HCT116 (cell line): ENCODE results near the gene RCOR1. TPM values are rescaled to one million over a fixed set of nuclear protein-coding genes. Genes with fewer than 3 reads are reported as not detected.

Experiments used
- ATAC-seq: fragments of 200-7000 bp; cut with Tn5 transposase; 2 replicates; pipeline ENCODE4 v1.9.1; 2020; ENCODE audit warnings: mild to moderate bottlenecking, moderate library complexity
- BruUV-seq: library from RNA; stranded (reverse); fragments of 400-500 nt; replicated peaks from 2 replicates; lab custom pipeline; 2021; lab: Mats Ljungman, UMichigan
- CTCF ChIA-PET: fragments of 300-600 bp; sonication (Branson Sonifier 250); formaldehyde crosslinking; loops from one replicate; lab custom pipeline; 2021; ENCODE audit warnings: antibody characterized with exemption; lab: Charles Lee
- POLR2A ChIA-PET: fragments of 300-600, 350-600 bp; sonication (Branson Sonifier 250); formaldehyde crosslinking; loops from one replicate; lab custom pipeline; 2021; ENCODE audit warnings: antibody characterized with exemption; lab: Charles Lee
- RAD21 ChIA-PET, 2 experiments: fragments of 300-600 bp; sonication (Branson Sonifier 250); formaldehyde crosslinking; loops; one replicate each; lab custom pipeline; 2023; ENCODE audit warnings: low total read pairs in 2 of 2; ENCODE audit not compliant: uncharacterized antibody in 2 of 2, unreplicated experiment in 2 of 2, low non-redundant PET in 1 of 2; lab: Charles Lee
- DNase-seq: peaks from one replicate; pipeline ENCODE4 v3.0.0-alpha.2; 2010; ENCODE audit warnings: low read depth, low spot score
- H2AFZ ChIP-seq: fragments of 200-600 bp; shearing (Covaris generic), sonication (generic); 2 replicates; pipeline ENCODE4 v1.6.1; 2017; ENCODE audit warnings: low read depth, mixed run types, mixed read lengths, antibody characterized with exemption, low read length; ENCODE audit not compliant: poor library complexity, severe bottlenecking
- H3K27ac ChIP-seq: 2 replicates; pipeline ENCODE4 v1.5.1; 2012; ENCODE audit warnings: low read depth, low read length
- H3K27me3 ChIP-seq: fragments of 200-600 bp; sonication (generic); 2 replicates; pipeline ENCODE4 v1.6.1; 2016; ENCODE audit warnings: mixed run types, low read length, mixed read lengths; ENCODE audit not compliant: insufficient read depth
- H3K36me3 ChIP-seq, 2 experiments: fragments of 200-500 bp in 1 of 2; fragments of 200-600 bp in 1 of 2; sonication (Bioruptor generic) in 1 of 2; sonication (generic) in 1 of 2; 2 replicates each; pipeline versions ENCODE4 v1.5.1 to v1.6.1; 2014 to 2016; ENCODE audit warnings: low read length in 2 of 2, inconsistent platforms in 1 of 2, mixed read lengths in 1 of 2, mixed run types in 1 of 2; ENCODE audit not compliant: insufficient read depth in 2 of 2, control insufficient read depth in 1 of 2
- H3K4me1 ChIP-seq, 2 experiments: fragments of 200-600 bp in 1 of 2; sonication (generic) in 1 of 2; 2 replicates each; pipeline versions ENCODE4 v1.5.1 to v1.6.1; 2012 to 2017; ENCODE audit warnings: low read length in 2 of 2, inconsistent platforms in 1 of 2, mild to moderate bottlenecking in 1 of 2, mixed read lengths in 1 of 2, mixed run types in 1 of 2, moderate library complexity in 1 of 2; ENCODE audit not compliant: insufficient read depth in 2 of 2, control insufficient read depth in 1 of 2
- H3K4me2 ChIP-seq: fragments of 200-600 bp; sonication (generic); 2 replicates; pipeline ENCODE4 v1.6.1; 2017; ENCODE audit warnings: mixed run types, low read length, mixed read lengths
- H3K4me3 ChIP-seq, 2 experiments: fragments of 200-600 bp in 1 of 2; sonication (generic) in 1 of 2; replicated peaks in 1 of 2; 2 replicates each; pipeline ENCODE4 v1.5.1; 2011 to 2016; ENCODE audit warnings: low read length in 2 of 2, control low read depth in 1 of 2, low read depth in 1 of 2, mild to moderate bottlenecking in 1 of 2, mixed read lengths in 1 of 2, mixed run types in 1 of 2
- H3K79me2 ChIP-seq: fragments of 200-600 bp; sonication (generic); 2 replicates; pipeline ENCODE4 v1.6.1; 2017; ENCODE audit warnings: mild to moderate bottlenecking, mixed run types, low read length, moderate library complexity, mixed read lengths; ENCODE audit not compliant: insufficient read depth
- H3K9ac ChIP-seq: fragments of 200-600 bp; sonication (generic); 2 replicates; pipeline ENCODE4 v1.6.1; 2016; ENCODE audit warnings: low read length, mixed read lengths
- H3K9me2 ChIP-seq: fragments of 200-600 bp; sonication (generic), shearing (Covaris generic); 2 replicates; pipeline ENCODE4 v1.6.1; 2017; ENCODE audit warnings: mixed run types, mild to moderate bottlenecking, moderate library complexity; ENCODE audit not compliant: insufficient read depth
- H3K9me3 ChIP-seq, 2 experiments: fragments of 200-500 bp in 1 of 2; fragments of 200-600 bp in 1 of 2; sonication (Bioruptor generic) in 1 of 2; sonication (generic) in 1 of 2; 2 replicates each; pipeline ENCODE4 v1.6.1; 2014 to 2017; ENCODE audit warnings: low read length in 2 of 2, mixed read lengths in 2 of 2, inconsistent platforms in 1 of 2, low read depth in 1 of 2, mild to moderate bottlenecking in 1 of 2, mixed run types in 1 of 2, moderate library complexity in 1 of 2; ENCODE audit not compliant: control insufficient read depth in 1 of 2, insufficient read depth in 1 of 2
- H4K20me1 ChIP-seq: fragments of 200-600 bp; sonication (generic), shearing (Covaris generic); 2 replicates; pipeline ENCODE4 v1.6.1; 2017; ENCODE audit warnings: mixed run types, mild to moderate bottlenecking, moderate library complexity; ENCODE audit not compliant: insufficient read depth
- CBX3 ChIP-seq: IDR thresholded peaks from 2 replicates; pipeline ENCODE4 v1.6.1; 2012; ENCODE audit warnings: low read depth
- CEBPB ChIP-seq: IDR thresholded peaks from 2 replicates; pipeline ENCODE4 v1.6.1; 2012; ENCODE audit warnings: low read depth
- CTCF ChIP-seq, 3 experiments: fragments of 200-600 bp in 1 of 3; sonication (generic) in 1 of 3; IDR thresholded peaks in 2 of 3; conservative IDR thresholded peaks in 1 of 3; 2 replicates each; pipeline ENCODE4 v1.5.1; 2012 to 2017; ENCODE audit warnings: low read depth in 2 of 3, low read length in 2 of 3, antibody characterized with exemption in 1 of 3, borderline replicate concordance in 1 of 3, control low read depth in 1 of 3, mild to moderate bottlenecking in 1 of 3, mixed read lengths in 1 of 3, mixed run types in 1 of 3, moderate library complexity in 1 of 3; ENCODE audit not compliant: insufficient read depth in 1 of 3
- ELF1 ChIP-seq: IDR thresholded peaks from 2 replicates; pipeline ENCODE4 v1.6.1; 2012; ENCODE audit warnings: low read depth, borderline replicate concordance
- EZH2 ChIP-seq: fragments of 200-600 bp; sonication (generic); IDR thresholded peaks from 2 replicates; pipeline ENCODE4 v1.6.1; 2017; ENCODE audit warnings: antibody characterized with exemption, mixed run types
- POLR2A ChIP-seq: IDR thresholded peaks from 2 replicates; pipeline ENCODE4 v1.7.0; 2011; ENCODE audit warnings: borderline replicate concordance; ENCODE audit not compliant: insufficient read depth, insufficient read length; ENCODE audit errors: extremely low read depth
- POLR2AphosphoS5 ChIP-seq: IDR thresholded peaks from 2 replicates; pipeline ENCODE4 v1.6.1; 2011; ENCODE audit warnings: mild to moderate bottlenecking, low read depth, low read length, moderate library complexity
- SIN3A ChIP-seq: IDR thresholded peaks from 2 replicates; pipeline ENCODE4 v1.6.1; 2012; ENCODE audit warnings: low read depth
- SRF ChIP-seq: IDR thresholded peaks from 2 replicates; pipeline ENCODE4 v1.6.1; 2012; ENCODE audit warnings: low read depth
- ZBTB33 ChIP-seq: IDR thresholded peaks from 2 replicates; pipeline ENCODE4 v1.6.1; 2011; ENCODE audit warnings: mild to moderate bottlenecking, low read length, moderate library complexity; ENCODE audit not compliant: insufficient replicate concordance; ENCODE audit errors: extremely low read depth
- ZFX ChIP-seq: fragments of 450-650 bp; IDR thresholded peaks from 2 replicates; pipeline ENCODE4 v1.6.1; 2017
- ZNF274 ChIP-seq: fragments of 200-500 bp; sonication (Bioruptor generic); IDR thresholded peaks from 2 replicates; pipeline ENCODE4 v1.6.1; 2014; ENCODE audit warnings: mild to moderate bottlenecking, low read depth, low read length, inconsistent platforms
- intact Hi-C: fragments of 100-400 bp; cut with micrococcal nuclease; formaldehyde crosslinking; loops from 2 replicates; pipeline ENCODE4 v1.10.0; 2022
- total RNA-seq: library from RNA; stranded (reverse); gene quantifications from one replicate; pipeline ENCODE4 v1.2.1, GENCODE V29; 2021; ENCODE audit not compliant: unreplicated experiment
- TF ChIP-seq, protein P1 (sequence below): IDR thresholded peaks from 2 replicates; pipeline ENCODE4 v1.6.1; 2012

Gene RCOR1
- total RNA-seq, 1 experiment from 2014 or later = 30.7 TPM

- H3K27ac ChIP-seq = no peak overlapping the region
- peak; percentile 33; the same call in 1 of the 2 replicates for ATAC-seq
- H3K36me3 ChIP-seq = no peaks in the 10 kb centered on the region
- peaks cover 4 to 60% of the 10 kb centered on the region in 2 experiments for H3K4me1 ChIP-seq
- H3K27me3 ChIP-seq = no peaks in the 10 kb centered on the region
- TF ChIP-seq EZH2 (no peak), ZBTB33 (no peak), ZNF274 (no peak), CTCF (IDR thresholded peaks at IDR 0.05 in 2 of 3, conservative IDR thresholded peaks at IDR 0.05 in 1 of 3; ENCODE audit: borderline replicate concordance in 1 of 3, insufficient read depth in 1 of 3, low read depth in 2 of 3, low read length in 2 of 3) (no peak), POLR2AphosphoS5 (no peak), CBX3 (no peak), POLR2A (no peak), SIN3A (no peak), ZFX (no peak), SRF (no peak), ELF1 (no peak), CEBPB (no peak)
- TF ChIP-seq, protein P1, sequence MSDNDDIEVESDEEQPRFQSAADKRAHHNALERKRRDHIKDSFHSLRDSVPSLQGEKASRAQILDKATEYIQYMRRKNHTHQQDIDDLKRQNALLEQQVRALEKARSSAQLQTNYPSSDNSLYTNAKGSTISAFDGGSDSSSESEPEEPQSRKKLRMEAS = no peak
- no peaks in the 10 kb centered on the region for H3K9me2 ChIP-seq
- DNase-seq = no peak
- no peak overlapping the region for H3K9ac ChIP-seq
- CTCF ChIA-PET = no interaction called here
- BruUV-seq = no TSS peak
- no peaks in the 10 kb centered on the region for H3K79me2 ChIP-seq
- RAD21 ChIA-PET = no interaction called here
- H3K9me3 ChIP-seq = no peaks in the 10 kb centered on the region
- peak overlapping the region; percentile 43 for H3K4me2 ChIP-seq
- intact Hi-C loops = no loop called here
- H3K4me3 ChIP-seq = no peak overlapping the region
- H2AFZ ChIP-seq = peak overlapping the region; percentile 15
- POLR2A ChIA-PET = no interaction called here
- no peaks in the 10 kb centered on the region for H4K20me1 ChIP-seq
Measured at GRCh38 chr14:102544747-102545460, 47.5 kb upstream of the RCOR1 start.
